ENCODE measurements around the gene SNF8. TPM values are rescaled to one million over a fixed set of nuclear protein-coding genes. Genes with fewer than 3 reads are reported as not detected.

The SNF8 gene
- total and polyA plus RNA-seq, 2 of the 4 experiments (the other 2 are of a cell fraction) = 171 to 181 TPM

GRCh38 chr17:48992444-48992843 is 47.8 kb upstream of the SNF8 start:
- CTCF ChIA-PET = interaction anchor here (0.7 kb wide), 1 partner anchor 20 kb away, joined by 3 read pairs; no protein-coding TSS in a partner anchor
- dilution Hi-C loops (cut with HindIII; ENCODE audit: low sequenced_read_pairs, unreplicated experiment) = no loop called here

More at GRCh38 chr17:48992444-48992843, 47.8 kb upstream of the SNF8 start:
- H4K91ac ChIP-seq (ENCODE audit: insufficient read depth, low read depth, low read length) = no peak overlapping the region
- peaks cover 2% of the 10 kb centered on the region; the same call in 1 of the 2 replicates for H4K20me1 ChIP-seq (ENCODE audit: insufficient read depth, low read length)
- no peaks in the 10 kb centered on the region for H3K9me1 ChIP-seq (ENCODE audit: insufficient read depth, low read length)
- H2BK20ac ChIP-seq (ENCODE audit: low read depth, low read length) = no peak overlapping the region
- no peak overlapping the region for H2AK9ac ChIP-seq (replicated peaks; ENCODE audit: low read depth, low read length, poor library complexity)
- no peak overlapping the region for H3K18ac ChIP-seq (ENCODE audit: low read depth, low read length)
- no peak for TF ChIP-seq SMC3 (IDR thresholded peaks at IDR 0.05; ENCODE audit: low read depth, low read length)
- TF ChIP-seq MAZ (IDR thresholded peaks at IDR 0.05; ENCODE audit: borderline replicate concordance, low read depth, low read length) = no peak
- no peak for TF ChIP-seq FOS (IDR thresholded peaks at IDR 0.05; ENCODE audit: low read depth, low read length)
- TF ChIP-seq, protein P1, sequence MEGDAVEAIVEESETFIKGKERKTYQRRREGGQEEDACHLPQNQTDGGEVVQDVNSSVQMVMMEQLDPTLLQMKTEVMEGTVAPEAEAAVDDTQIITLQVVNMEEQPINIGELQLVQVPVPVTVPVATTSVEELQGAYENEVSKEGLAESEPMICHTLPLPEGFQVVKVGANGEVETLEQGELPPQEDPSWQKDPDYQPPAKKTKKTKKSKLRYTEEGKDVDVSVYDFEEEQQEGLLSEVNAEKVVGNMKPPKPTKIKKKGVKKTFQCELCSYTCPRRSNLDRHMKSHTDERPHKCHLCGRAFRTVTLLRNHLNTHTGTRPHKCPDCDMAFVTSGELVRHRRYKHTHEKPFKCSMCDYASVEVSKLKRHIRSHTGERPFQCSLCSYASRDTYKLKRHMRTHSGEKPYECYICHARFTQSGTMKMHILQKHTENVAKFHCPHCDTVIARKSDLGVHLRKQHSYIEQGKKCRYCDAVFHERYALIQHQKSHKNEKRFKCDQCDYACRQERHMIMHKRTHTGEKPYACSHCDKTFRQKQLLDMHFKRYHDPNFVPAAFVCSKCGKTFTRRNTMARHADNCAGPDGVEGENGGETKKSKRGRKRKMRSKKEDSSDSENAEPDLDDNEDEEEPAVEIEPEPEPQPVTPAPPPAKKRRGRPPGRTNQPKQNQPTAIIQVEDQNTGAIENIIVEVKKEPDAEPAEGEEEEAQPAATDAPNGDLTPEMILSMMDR (conservative IDR thresholded peaks at IDR 0.05; ENCODE audit: low read depth, low read length) = no peak
- no peak for TF ChIP-seq CEBPB (IDR thresholded peaks at IDR 0.05; ENCODE audit: low read depth, low read length)
- no peak for TF ChIP-seq RFX5 (IDR thresholded peaks at IDR 0.05; ENCODE audit: low read depth, low read length)
- no peak for TF ChIP-seq RCOR1 (IDR thresholded peaks at IDR 0.05; ENCODE audit: insufficient replicate concordance, low read length)
- TF ChIP-seq NFE2L2 (IDR thresholded peaks at IDR 0.05; ENCODE audit: low read depth, low read length) = no peak
- no peak for TF ChIP-seq CHD1 (IDR thresholded peaks at IDR 0.05; ENCODE audit: low read depth, low read length)
- TF ChIP-seq MXI1 (IDR thresholded peaks at IDR 0.05; ENCODE audit: borderline replicate concordance, low read depth, low read length) = no peak
- no peak for TF ChIP-seq MAFK (IDR thresholded peaks at IDR 0.05; ENCODE audit: low read depth, low read length)
- no peak for TF ChIP-seq POLR2A (IDR thresholded peaks at IDR 0.05; ENCODE audit: low read depth, low read length)
- no peak for TF ChIP-seq USF2 (IDR thresholded peaks at IDR 0.05; ENCODE audit: low read depth, low read length)
- no peak for TF ChIP-seq BHLHE40 (IDR thresholded peaks at IDR 0.05; ENCODE audit: low read depth, low read length)
- no peak for TF ChIP-seq ELK1 (IDR thresholded peaks at IDR 0.05; ENCODE audit: borderline replicate concordance, low read depth, low read length)
- no peak for TF ChIP-seq RAD21 (IDR thresholded peaks at IDR 0.05; ENCODE audit: low read length)
- H3K56ac ChIP-seq (ENCODE audit: extremely low read depth, insufficient read depth, low read length) = no peak overlapping the region
- H4K8ac ChIP-seq (ENCODE audit: low read depth in 2 of 2, low read length in 2 of 2) = no peak overlapping the region
- H2AK5ac ChIP-seq (ENCODE audit: low read depth, low read length) = no peak overlapping the region
- H2AFZ ChIP-seq (replicated peaks; ENCODE audit: low read length, poor library complexity) = no peak overlapping the region
- H3K36me3 ChIP-seq (ENCODE audit: control insufficient read depth, insufficient read depth, low read length) = no peaks in the 10 kb centered on the region
- H3K23ac ChIP-seq (ENCODE audit: low read depth, low read length) = no peak overlapping the region
- no peak for DNase-seq
- no peaks in the 10 kb centered on the region for H3K4me1 ChIP-seq (ENCODE audit: control insufficient read depth, insufficient read depth, low read length)
- no peak overlapping the region for H3K27ac ChIP-seq (ENCODE audit: insufficient read depth, low read length)
- intact Hi-C loops (cut with micrococcal nuclease) (no loop called here), in situ Hi-C loops (cut with MboI; ENCODE audit: low sequenced_read_pairs) (no loop called here)
- no peak overlapping the region for H2BK120ac ChIP-seq (ENCODE audit: low read depth, low read length)
- BruUV-seq (replicated peaks) = no TSS peak
- ATAC-seq (ENCODE audit: low read depth) = no peak
- no peaks in the 10 kb centered on the region for H3K9me3 ChIP-seq (ENCODE audit: control insufficient read depth, insufficient read depth, low read length)
- H3K79me1 ChIP-seq (ENCODE audit: low read depth in 1 of 2, low read length in 2 of 2) = peaks cover 0 to 7% of the 10 kb centered on the region in 2 experiments; a peak in 1 of 4 replicates
- POLR2A ChIA-PET (ENCODE audit: unreplicated experiment) = no interaction called here
- peaks cover 36% of the 10 kb centered on the region for H3K27me3 ChIP-seq (ENCODE audit: control insufficient read depth, insufficient read depth, low read length)
- no peak overlapping the region for H3K4me2 ChIP-seq (ENCODE audit: low read depth, low read length)
- H3K4me3 ChIP-seq (ENCODE audit: insufficient read depth, low read depth, low read length) = no peak overlapping the region
- no peak overlapping the region for H3K14ac ChIP-seq (replicated peaks; ENCODE audit: low read depth, low read length)
- no peak overlapping the region for H3K9ac ChIP-seq (ENCODE audit: low read depth, low read length)
- WGBS, 2 experiments (ENCODE audit: extremely low coverage in 2 of 2, insufficient read length in 1 of 2) = no CpG with 5 or more reads among the region's 2 CpGs
- H3K4ac ChIP-seq (ENCODE audit: low read depth, low read length) = no peak overlapping the region
- no peak overlapping the region for H2BK5ac ChIP-seq (ENCODE audit: low read depth, low read length, poor library complexity, severe bottlenecking)
- H2BK15ac ChIP-seq (ENCODE audit: low read depth, low read length) = no peak overlapping the region
- no peak overlapping the region for H4K5ac ChIP-seq (ENCODE audit: low read depth, low read length)
